ENCODE results near the gene PIWIL1.

GRCh38 chr12:130413909-130414308 is 76.2 kb downstream of the PIWIL1 start:
- TF ChIP-seq EZH2 (IDR thresholded peaks at IDR 0.05; ENCODE audit: insufficient read depth, poor library complexity, severe bottlenecking) (no peak), EZH2phosphoT487 (IDR thresholded peaks at IDR 0.05; ENCODE audit: insufficient read depth, low read depth) (no peak)

All from GM23248 (cell line).